Measurements from ENCODE around the gene CARD19. TPM values are rescaled to one million over a fixed set of nuclear protein-coding genes. Genes with fewer than 3 reads are reported as not detected.

Gene CARD19
- total and polyA plus RNA-seq, 2 of the 8 experiments (the other 6 are each of a cell fraction or from before 2014, with no cell fraction given), result 21.2 to 112 TPM

GRCh38 chr9:93130861-93131481 lies 35.0 kb downstream of the CARD19 start (continued):
- TF ChIP-seq CHD1 (IDR thresholded peaks at IDR 0.05; ENCODE audit: low read depth, low read length) (no peak), TBP (IDR thresholded peaks at IDR 0.05; ENCODE audit: low read depth, low read length) (no peak), KDM1A (IDR thresholded peaks at IDR 0.05; ENCODE audit: borderline replicate concordance, low read length) (no peak), CHD7 (IDR thresholded peaks at IDR 0.05; ENCODE audit: insufficient replicate concordance, low read length) (no peak), GTF2F1 (IDR thresholded peaks at IDR 0.05; ENCODE audit: borderline replicate concordance, low read depth, low read length) (no peak), SP4 (IDR thresholded peaks at IDR 0.05; ENCODE audit: low read length) (no peak), RBBP5 (IDR thresholded peaks at IDR 0.05; ENCODE audit: borderline replicate concordance, low read depth, low read length) (no peak)
- TF ChIP-seq, protein P1, sequence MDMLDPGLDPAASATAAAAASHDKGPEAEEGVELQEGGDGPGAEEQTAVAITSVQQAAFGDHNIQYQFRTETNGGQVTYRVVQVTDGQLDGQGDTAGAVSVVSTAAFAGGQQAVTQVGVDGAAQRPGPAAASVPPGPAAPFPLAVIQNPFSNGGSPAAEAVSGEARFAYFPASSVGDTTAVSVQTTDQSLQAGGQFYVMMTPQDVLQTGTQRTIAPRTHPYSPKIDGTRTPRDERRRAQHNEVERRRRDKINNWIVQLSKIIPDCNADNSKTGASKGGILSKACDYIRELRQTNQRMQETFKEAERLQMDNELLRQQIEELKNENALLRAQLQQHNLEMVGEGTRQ (IDR thresholded peaks at IDR 0.05; ENCODE audit: low read length), result no peak

All from H1 (cell line).